GM19035 (cell line): Measurements from ENCODE around the gene TEX44.

Experiments used
- ATAC-seq: cut with Tn5 transposase; IDR thresholded peaks from one replicate; pipeline ENCODE4 v1.9.1; 2021; ENCODE audit not compliant: unreplicated experiment

The TEX44 gene

GRCh38 chr2:231604685-231605606, 12.3 kb downstream of the TEX44 start:
- ATAC-seq, result peak; percentile 82

- ATAC-seq, result no peak
Observed at GRCh38 chr2:231605607-231606091, 13.0 kb downstream of the TEX44 start.

DNA sequence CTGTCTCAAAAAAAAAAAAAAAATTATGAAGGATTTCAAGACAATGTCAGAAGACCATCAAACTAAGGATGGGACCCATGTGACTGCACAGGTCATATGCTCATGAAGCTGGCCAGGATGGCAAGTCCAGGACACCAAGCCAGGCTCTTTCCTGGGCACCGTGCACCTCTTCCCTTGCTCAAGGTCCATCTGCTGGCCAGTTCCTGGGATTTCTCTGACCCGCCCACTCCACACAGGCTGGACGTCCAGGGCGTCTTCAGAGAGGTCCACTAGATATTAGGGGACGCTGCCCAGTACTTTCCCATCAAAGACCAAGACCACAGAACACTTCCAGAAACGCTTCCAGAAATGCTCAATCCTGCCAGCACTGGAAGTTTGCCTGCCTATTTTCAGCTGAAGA, 14.3 kb downstream of the TEX44 start:
- ATAC-seq, result no peak

DNA sequence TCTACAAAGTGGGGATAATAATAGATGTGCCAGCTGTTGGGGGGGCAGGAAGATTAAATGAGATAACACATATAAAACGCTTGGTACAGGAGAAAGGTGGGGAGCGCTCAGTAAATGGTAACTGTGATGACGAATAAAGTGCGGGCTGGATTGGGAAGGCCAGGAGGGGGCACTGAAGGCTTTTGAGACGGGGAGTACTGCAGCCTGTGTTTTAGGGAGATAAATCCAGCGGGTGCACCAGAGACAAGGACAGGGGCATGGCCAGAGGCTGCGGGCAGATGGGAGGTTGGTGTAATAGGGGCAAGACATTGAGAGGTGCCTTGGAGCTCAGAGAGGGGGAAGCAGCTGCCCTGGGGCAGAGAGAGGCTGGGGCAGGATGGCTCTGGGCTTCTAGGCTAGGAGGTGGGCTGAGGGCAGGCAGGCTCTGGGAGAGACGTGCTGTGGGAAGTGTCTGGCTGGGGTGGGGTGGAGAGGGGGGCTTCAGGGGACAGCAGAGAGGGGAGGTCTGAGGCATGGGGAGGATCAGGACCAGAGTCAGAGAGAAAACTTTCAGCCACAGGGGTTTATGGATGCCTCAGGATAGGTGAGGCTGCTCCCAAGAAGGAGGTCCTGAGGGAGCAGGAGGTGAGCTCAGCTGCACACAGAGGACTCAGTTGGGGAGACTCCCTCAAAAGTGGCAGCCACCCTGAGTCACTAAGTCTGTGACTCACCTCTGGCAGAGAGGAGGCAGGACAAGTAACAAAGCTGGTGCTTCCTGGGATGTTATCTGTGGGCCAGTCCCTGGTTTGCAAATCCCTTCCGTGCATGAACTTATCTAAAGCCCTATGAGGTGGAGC, 18.8 kb downstream of the TEX44 start:
- ATAC-seq, result no peak

DNA sequence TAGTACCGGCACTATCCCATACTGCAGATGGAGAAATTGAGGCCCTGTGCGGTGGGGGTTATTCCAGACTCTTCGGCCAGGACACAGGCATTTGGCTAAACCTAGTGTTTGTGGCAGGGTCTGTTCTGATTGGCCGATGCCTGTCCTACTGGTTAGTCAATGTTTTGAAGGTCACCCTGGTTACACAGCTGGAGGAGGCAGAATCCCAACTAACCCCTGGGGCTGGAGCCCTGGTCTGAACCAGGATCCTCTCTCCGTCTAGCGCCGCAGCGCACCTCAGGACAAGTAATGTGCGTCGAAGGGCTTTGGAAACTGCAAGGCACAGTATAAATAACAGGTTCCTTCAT, 19.4 kb downstream of the TEX44 start:
- ATAC-seq, result no peak

GRCh38 chr2:231612456-231613330, 20.0 kb downstream of the TEX44 start:
- peak; percentile 50 for ATAC-seq

- ATAC-seq, result no peak
Observed at GRCh38 chr2:231613331-231613662, 20.6 kb downstream of the TEX44 start.

DNA sequence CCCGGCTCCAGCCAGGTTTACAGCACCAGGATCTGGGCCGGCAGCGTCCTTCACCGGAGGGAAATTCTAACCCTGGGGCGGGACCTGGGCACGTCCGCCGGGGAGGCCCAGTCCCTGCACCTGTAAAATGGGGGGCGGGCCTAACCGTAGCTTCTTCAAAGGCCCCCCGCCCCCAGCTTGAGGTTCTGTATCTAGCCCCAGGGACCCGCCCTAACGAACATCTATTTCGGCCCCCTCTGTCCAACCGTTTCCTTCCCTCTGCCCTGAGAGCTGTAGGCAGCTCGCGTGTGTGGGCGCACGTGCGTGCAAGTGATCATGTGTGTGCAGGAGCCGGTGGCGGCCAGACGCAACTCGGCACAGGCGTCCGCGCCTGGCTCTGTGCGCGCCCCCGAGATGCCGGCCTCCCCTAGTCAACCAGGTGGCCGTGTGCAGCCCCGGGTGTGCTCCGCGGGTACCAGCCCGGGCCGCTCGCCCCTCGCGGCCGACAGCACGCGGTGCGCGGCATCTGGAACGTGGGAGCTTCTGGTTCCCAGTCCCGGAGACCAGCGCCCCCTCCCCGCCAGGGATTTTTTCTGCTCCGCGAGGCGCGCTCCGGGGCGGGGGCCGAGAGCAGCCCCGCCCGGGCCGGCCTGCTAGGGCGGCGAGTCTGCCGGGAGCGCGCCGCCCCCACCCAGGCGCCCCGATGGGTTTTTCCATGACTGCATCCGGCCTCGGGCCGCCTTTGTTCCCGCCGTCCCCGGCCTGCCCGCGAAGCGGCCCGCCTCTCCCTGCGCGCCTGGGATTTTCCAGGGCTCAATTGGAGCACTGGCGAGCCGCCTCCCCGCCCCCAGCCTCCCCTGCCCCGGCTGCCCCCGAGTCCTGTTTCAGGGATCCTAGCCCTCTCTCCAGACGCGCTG, 21.2 kb downstream of the TEX44 start:
- peak; percentile 65 for ATAC-seq

- peak; percentile 6 for ATAC-seq
Observed at GRCh38 chr2:231614559-231615057, 21.9 kb downstream of the TEX44 start.

GRCh38 chr2:231615058-231615671, 22.5 kb downstream of the TEX44 start:
- ATAC-seq, result no peak

- ATAC-seq, result no peak
Observed at GRCh38 chr2:231616296-231616695, 23.6 kb downstream of the TEX44 start.

GRCh38 chr2:231617059-231617926, 24.6 kb downstream of the TEX44 start:
- ATAC-seq, result no peak

DNA sequence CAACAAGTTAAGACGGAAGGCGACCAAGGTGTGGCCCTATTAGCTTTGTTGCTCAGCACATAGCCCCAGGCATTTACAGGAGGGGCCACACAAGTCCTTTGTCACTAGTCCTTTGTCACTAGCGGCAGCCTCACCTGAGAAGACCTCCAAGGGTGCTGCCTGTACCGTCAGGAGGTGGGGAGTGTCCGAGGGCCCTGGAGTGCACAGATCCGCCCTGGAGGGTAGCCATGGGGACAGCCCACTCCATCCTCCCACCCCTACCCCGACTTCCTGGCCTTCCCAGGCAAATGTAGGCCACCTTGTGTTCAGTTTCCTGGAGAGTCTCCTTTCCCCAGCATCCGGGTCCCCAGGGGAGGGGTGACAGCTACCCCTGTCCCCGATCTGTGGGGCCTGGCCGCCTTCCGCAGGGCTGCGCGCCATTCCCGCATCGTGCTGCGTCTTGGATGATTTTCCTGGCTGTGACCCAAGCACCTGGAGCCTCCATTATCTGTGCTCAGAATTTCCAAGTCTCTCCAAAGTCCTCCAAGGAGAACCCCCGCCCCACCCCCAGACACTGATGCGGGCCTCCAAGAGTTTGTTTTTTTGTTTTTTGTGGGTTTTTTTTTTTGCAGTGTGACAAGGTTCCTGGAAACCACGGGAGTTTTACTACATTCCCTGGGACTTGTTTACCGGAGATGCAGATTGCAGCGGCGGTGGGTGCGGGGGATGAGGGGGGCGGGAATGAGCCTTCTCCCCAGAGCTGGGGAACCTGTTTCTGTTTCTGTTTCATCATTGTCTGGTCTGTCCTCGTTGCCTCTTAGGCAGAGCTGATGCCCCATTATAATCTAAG, 28.6 kb downstream of the TEX44 start:
- no peak for ATAC-seq

- ATAC-seq, result no peak
Observed at GRCh38 chr2:231622963-231623362, 30.3 kb downstream of the TEX44 start.

- ATAC-seq, result no peak
Observed at GRCh38 chr2:231626449-231626848, 33.8 kb downstream of the TEX44 start.

GRCh38 chr2:231627384-231628120, 34.9 kb downstream of the TEX44 start:
- no peak for ATAC-seq
